NCI-H82 treated with DMSO at 0.1 percent for 48 hours (cell line): ENCODE results near the gene NUDT4B.
"Not testable (repeated sequence)": the region's sequence is repeated elsewhere in the genome, so short reads cannot be mapped to it uniquely, and the experiment has no call there.

ENCODE experiments used
- DNase-seq: peaks from one replicate; lab custom pipeline; 2025; ENCODE audit not compliant: unreplicated experiment; lab: John Stamatoyannopoulos, UW

The NUDT4B gene

GRCh38 chr1:148735538-148735937 lies 13.0 kb upstream of the NUDT4B start:
- not testable (repeated sequence) for DNase-seq

GRCh38 chr1:148738667-148739066 lies 9.9 kb upstream of the NUDT4B start:
- DNase-seq = not testable (repeated sequence)

- not testable (repeated sequence) for DNase-seq
Observed at GRCh38 chr1:148743200-148743599, 5.4 kb upstream of the NUDT4B start.

- DNase-seq = not testable (repeated sequence)
Observed at GRCh38 chr1:148743726-148744720, 4.6 kb upstream of the NUDT4B start.

- DNase-seq = not testable (repeated sequence)
Observed at GRCh38 chr1:148749335-148749681, 734 bp downstream of the NUDT4B start.

- not testable (repeated sequence) for DNase-seq
Observed at GRCh38 chr1:148756231-148756630, 7.7 kb downstream of the NUDT4B start.

- DNase-seq = not testable (repeated sequence)
Observed at GRCh38 chr1:148757446-148757845, 8.9 kb downstream of the NUDT4B start.

GRCh38 chr1:148758412-148758811 lies 9.8 kb downstream of the NUDT4B start:
- not testable (repeated sequence) for DNase-seq

GRCh38 chr1:148758925-148759324 lies 10.4 kb downstream of the NUDT4B start:
- not testable (repeated sequence) for DNase-seq

GRCh38 chr1:148759749-148760148 lies 11.2 kb downstream of the NUDT4B start:
- DNase-seq = not testable (repeated sequence)

- not testable (repeated sequence) for DNase-seq
Observed at GRCh38 chr1:148760206-148760605, 11.6 kb downstream of the NUDT4B start.

GRCh38 chr1:148761360-148761759 lies 12.8 kb downstream of the NUDT4B start:
- not testable (repeated sequence) for DNase-seq

- not testable (repeated sequence) for DNase-seq
Observed at GRCh38 chr1:148765238-148766019, 16.9 kb downstream of the NUDT4B start.

GRCh38 chr1:148768541-148768940 lies 20.0 kb downstream of the NUDT4B start:
- not testable (repeated sequence) for DNase-seq

- not testable (repeated sequence) for DNase-seq
Observed at GRCh38 chr1:148769495-148769894, 20.9 kb downstream of the NUDT4B start.

- DNase-seq = not testable (repeated sequence)
Observed at GRCh38 chr1:148773690-148774089, 25.1 kb downstream of the NUDT4B start.

GRCh38 chr1:148774102-148774501 lies 25.5 kb downstream of the NUDT4B start:
- DNase-seq = not testable (repeated sequence)

- not testable (repeated sequence) for DNase-seq
Observed at GRCh38 chr1:148775263-148775662, 26.7 kb downstream of the NUDT4B start.

- not testable (repeated sequence) for DNase-seq
Observed at GRCh38 chr1:148777649-148778048, 29.1 kb downstream of the NUDT4B start.

GRCh38 chr1:148780404-148780803 lies 31.8 kb downstream of the NUDT4B start:
- not testable (repeated sequence) for DNase-seq

GRCh38 chr1:148791543-148792099 lies 43.0 kb downstream of the NUDT4B start:
- not testable (repeated sequence) for DNase-seq
